Osteoblast (primary cell): ENCODE results near the gene SGCD. TPM values are rescaled to one million over a fixed set of nuclear protein-coding genes. Genes with fewer than 3 reads are reported as not detected.

Source experiments
- DNase-seq: peaks from one replicate; pipeline ENCODE4 v3.0.0; 2011; ENCODE audit warnings: low spot score, mixed read lengths; ENCODE audit not compliant: insufficient read length; ENCODE audit errors: missing footprints
- H2AFZ ChIP-seq: 2 replicates; pipeline ENCODE4 v1.6.0; 2011; ENCODE audit warnings: mild to moderate bottlenecking, low read length
- H3K27ac ChIP-seq: 2 replicates; pipeline ENCODE4 v1.5.1; 2011; ENCODE audit warnings: mild to moderate bottlenecking, low read depth, low read length, moderate library complexity
- H3K27me3 ChIP-seq: 2 replicates; pipeline ENCODE4 v1.6.0; 2012; ENCODE audit warnings: mild to moderate bottlenecking, control low read depth, inconsistent platforms, low read length, moderate library complexity; ENCODE audit not compliant: insufficient read depth
- H3K36me3 ChIP-seq: 2 replicates; pipeline ENCODE4 v1.5.1; 2011; ENCODE audit warnings: mild to moderate bottlenecking, low read length, control low read depth, moderate library complexity; ENCODE audit not compliant: insufficient read depth
- H3K4me1 ChIP-seq: 2 replicates; pipeline ENCODE4 v1.5.1; 2011; ENCODE audit warnings: mild to moderate bottlenecking, low read length, control low read depth, moderate library complexity; ENCODE audit not compliant: insufficient read depth
- H3K4me2 ChIP-seq: 2 replicates; pipeline ENCODE4 v1.6.0; 2011; ENCODE audit warnings: mild to moderate bottlenecking, low read length; ENCODE audit not compliant: insufficient read depth
- H3K4me3 ChIP-seq: fragments of 200-600 bp; sonication (generic); 3 replicates; pipeline ENCODE4 v1.5.1; 2012; ENCODE audit warnings: mild to moderate bottlenecking, low read length, inconsistent platforms; ENCODE audit not compliant: insufficient read depth
- H3K79me2 ChIP-seq: 2 replicates; pipeline ENCODE4 v1.6.0; 2012; ENCODE audit warnings: mild to moderate bottlenecking, low read length, control low read depth, inconsistent platforms; ENCODE audit not compliant: insufficient read depth
- H3K9me3 ChIP-seq: 2 replicates; pipeline ENCODE4 v1.5.1; 2011; ENCODE audit warnings: low read depth, low read length, control low read depth
- H4K20me1 ChIP-seq: 2 replicates; pipeline ENCODE4 v1.6.0; 2012; ENCODE audit warnings: mild to moderate bottlenecking, low read length, control low read depth; ENCODE audit not compliant: insufficient read depth
- CTCF ChIP-seq: IDR thresholded peaks from 2 replicates; pipeline ENCODE4 v1.5.1; 2011; ENCODE audit warnings: mild to moderate bottlenecking, low read depth, low read length, moderate library complexity; ENCODE audit errors: extremely low read depth
- total RNA-seq: library from RNA; depleted of rRNA; stranded (reverse); fragments of >200 nt; gene quantifications from 2 replicates; pipeline ENCODE4 v1.2.3, GENCODE V29; 2012

Gene SGCD
- total RNA-seq, 1 donor: 27.1 TPM

DNA sequence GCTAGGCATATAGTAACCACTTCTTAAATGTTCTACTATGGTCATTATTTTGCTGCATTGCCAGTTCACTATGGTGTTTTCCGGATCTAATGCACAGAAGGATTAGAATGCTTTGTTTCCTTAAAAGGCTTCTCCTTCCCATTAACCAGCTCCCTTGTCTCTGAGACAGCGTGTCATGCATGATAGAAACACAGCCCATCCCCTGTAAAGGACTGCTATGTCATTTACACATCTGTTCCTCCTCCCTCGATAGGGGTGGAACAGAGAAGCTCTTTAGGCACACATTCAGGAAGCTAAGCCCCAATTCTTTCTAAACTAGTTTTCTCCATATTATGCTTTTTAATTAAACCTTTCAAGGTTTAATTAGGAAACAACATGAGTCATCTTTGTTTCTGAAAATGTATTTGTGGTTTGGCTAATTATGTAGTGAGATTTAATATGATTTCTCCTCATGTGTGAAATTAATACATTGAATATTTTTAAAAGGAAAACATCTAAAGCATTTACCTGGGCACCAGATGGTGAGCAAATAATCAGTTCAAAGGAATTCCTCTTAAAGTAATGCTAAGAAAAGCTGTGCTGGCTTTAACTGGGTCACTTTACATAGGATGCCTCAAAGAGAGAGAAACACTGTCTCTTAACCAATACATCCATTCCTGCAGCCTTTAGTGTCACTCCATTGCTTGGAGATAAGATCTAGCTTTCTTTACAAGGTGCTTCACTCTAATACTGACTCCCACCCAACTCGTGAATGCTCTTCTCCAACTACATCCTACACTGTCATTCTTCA lies 389.8 kb downstream of the SGCD start:
- Histone ChIP-seq H3K4me2 (no peak overlapping the region), H3K79me2 (no peaks in the 10 kb centered on the region), H3K27me3 (no peaks in the 10 kb centered on the region), H3K36me3 (no peaks in the 10 kb centered on the region), H4K20me1 (no peaks in the 10 kb centered on the region), H2AFZ (no peak overlapping the region), H3K9me3 (no peaks in the 10 kb centered on the region), H3K4me3 (no peak overlapping the region), H3K4me1 (no peaks in the 10 kb centered on the region), H3K27ac (no peak overlapping the region)
- no peak for DNase-seq
- TF ChIP-seq CTCF: no peak

GRCh38 chr5:156718985-156719384 lies 392.0 kb downstream of the SGCD start:
- Histone ChIP-seq H3K4me3 (no peak overlapping the region), H3K36me3 (no peaks in the 10 kb centered on the region), H4K20me1 (no peaks in the 10 kb centered on the region), H3K79me2 (no peaks in the 10 kb centered on the region), H3K27me3 (no peaks in the 10 kb centered on the region), H3K27ac (no peak overlapping the region), H3K4me2 (no peak overlapping the region), H3K4me1 (no peaks in the 10 kb centered on the region), H2AFZ (no peak overlapping the region), H3K9me3 (no peaks in the 10 kb centered on the region)
- TF ChIP-seq CTCF: no peak
- DNase-seq: no peak

GRCh38 chr5:156722358-156722757 lies 395.4 kb downstream of the SGCD start:
- DNase-seq: no peak
- TF ChIP-seq CTCF: no peak
- Histone ChIP-seq H3K4me2 (no peak overlapping the region), H3K27ac (no peak overlapping the region), H3K4me1 (no peaks in the 10 kb centered on the region), H3K36me3 (no peaks in the 10 kb centered on the region), H3K9me3 (no peaks in the 10 kb centered on the region), H3K27me3 (no peaks in the 10 kb centered on the region), H3K79me2 (no peaks in the 10 kb centered on the region), H4K20me1 (no peaks in the 10 kb centered on the region), H3K4me3 (no peak overlapping the region), H2AFZ (no peak overlapping the region)

DNA sequence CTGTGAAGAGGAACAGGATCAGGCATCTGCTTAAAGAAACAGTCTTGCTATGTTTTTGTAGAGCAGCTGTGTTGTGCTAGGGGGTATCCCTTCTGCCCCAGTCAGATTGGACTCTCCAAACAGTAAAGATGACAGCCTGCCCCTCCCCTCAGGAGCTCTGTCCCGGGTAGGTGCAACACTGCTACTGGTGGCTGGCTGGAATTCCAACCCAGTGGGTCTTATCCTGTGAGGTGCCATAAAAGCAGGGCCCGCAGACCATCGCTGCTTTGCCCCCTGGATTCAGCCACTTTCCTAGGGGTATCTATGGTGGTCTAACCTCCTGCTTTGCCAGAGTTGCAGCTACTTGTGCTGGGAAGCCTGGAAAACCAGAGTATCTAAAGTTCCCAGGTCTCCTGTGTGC lies 408.5 kb downstream of the SGCD start:
- no peaks in the 10 kb centered on the region for H4K20me1 ChIP-seq
- no peak overlapping the region for H2AFZ ChIP-seq
- DNase-seq: no peak
- H3K27me3 ChIP-seq: no peaks in the 10 kb centered on the region
- H3K4me2 ChIP-seq: no peak overlapping the region
- H3K4me1 ChIP-seq: no peaks in the 10 kb centered on the region
- TF ChIP-seq CTCF: no peak
- H3K4me3 ChIP-seq: no peak overlapping the region
- H3K79me2 ChIP-seq: no peaks in the 10 kb centered on the region
- no peaks in the 10 kb centered on the region for H3K9me3 ChIP-seq
- H3K27ac ChIP-seq: no peak overlapping the region
- no peaks in the 10 kb centered on the region for H3K36me3 ChIP-seq
